B cell (primary cell): ENCODE results near the gene CST9L. TPM values are rescaled to one million over a fixed set of nuclear protein-coding genes. Genes with fewer than 3 reads are reported as not detected.

Experiments
- ATAC-seq: fragments of 200-7000 bp; cut with Tn5 transposase; one replicate; pipeline ENCODE4 v1.10.0; 2021; ENCODE audit warnings: low read depth, mild to moderate bottlenecking, moderate number of reproducible peaks, moderate library complexity
- CTCF ChIA-PET: fragments of 350-600 bp; sonication (Branson Sonifier 250); formaldehyde crosslinking; loops from one replicate; lab custom pipeline; 2021; ENCODE audit warnings: antibody characterized with exemption, inconsistent platforms; lab: Charles Lee
- POLR2A ChIA-PET: fragments of 350-600 bp; sonication (Branson Sonifier 250); formaldehyde crosslinking; loops from one replicate; lab custom pipeline; 2021; ENCODE audit warnings: antibody characterized with exemption; lab: Charles Lee
- DNase-seq: peaks from one replicate; pipeline ENCODE4 v3.0.0; 2013
- H2AFZ ChIP-seq: 2 replicates; pipeline ENCODE4 v1.6.1; 2012; ENCODE audit warnings: mild to moderate bottlenecking, low read depth, low read length; ENCODE audit not compliant: insufficient read depth, poor library complexity, severe bottlenecking
- H3K27ac ChIP-seq, 2 donors: 1 replicate in 1 of 2; 2 replicates in 1 of 2; pipeline ENCODE4 v1.5.1; 2012 to 2013; ENCODE audit warnings: low read length in 2 of 2, mild to moderate bottlenecking in 2 of 2, moderate library complexity in 1 of 2
- H3K27me3 ChIP-seq, 4 experiments: fragments of 200-600 bp in 1 of 4; sonication (generic) in 1 of 4; replicated peaks in 1 of 4; 1 replicate in 2 of 4; 2 replicates in 2 of 4; pipeline versions ENCODE4 v1.6.1 to v1.7.0; 2013 to 2016; ENCODE audit warnings: low read length in 3 of 4, mild to moderate bottlenecking in 2 of 4, mixed read lengths in 1 of 4, moderate library complexity in 1 of 4; ENCODE audit not compliant: insufficient read depth in 4 of 4, control insufficient read depth in 3 of 4; ENCODE audit errors: control extremely low read depth in 1 of 4
- H3K36me3 ChIP-seq, 2 experiments: replicated peaks in 1 of 2; 1 replicate in 1 of 2; 2 replicates in 1 of 2; pipeline versions ENCODE4 v1.6.1 to v1.7.1; 2013; ENCODE audit warnings: low read length in 1 of 2; ENCODE audit not compliant: insufficient read depth in 2 of 2, control insufficient read depth in 1 of 2; ENCODE audit errors: control extremely low read depth in 1 of 2, extremely low read depth in 1 of 2
- H3K4me1 ChIP-seq, 2 donors: fragments of 200-600 bp in 1 of 2; sonication (generic) in 1 of 2; 1 replicate in 1 of 2; 2 replicates in 1 of 2; pipeline versions ENCODE4 v1.5.1 to v1.6.1; 2013 to 2017; ENCODE audit warnings: low read length in 2 of 2; ENCODE audit not compliant: control insufficient read depth in 2 of 2, insufficient read depth in 2 of 2
- H3K4me2 ChIP-seq: replicated peaks from 2 replicates; pipeline ENCODE3; 2012; ENCODE audit warnings: mild to moderate bottlenecking, low read depth, low read length; ENCODE audit not compliant: poor library complexity, severe bottlenecking
- H3K4me3 ChIP-seq, 5 experiments: fragments of 200-600 bp in 1 of 5; sonication (generic) in 1 of 5; 1 replicate in 3 of 5; 2 replicates in 2 of 5; pipeline versions ENCODE4 v1.5.1 to v1.7.0; 2011 to 2016; ENCODE audit warnings: low read length in 4 of 5, mild to moderate bottlenecking in 4 of 5, low read depth in 2 of 5, control low read depth in 1 of 5, moderate library complexity in 1 of 5; ENCODE audit not compliant: insufficient read depth in 1 of 5; ENCODE audit errors: control extremely low read depth in 1 of 5, extremely low read depth in 1 of 5
- H3K79me2 ChIP-seq: fragments of 200-600 bp; sonication (generic); one replicate; pipeline ENCODE4 v1.6.0; 2016; ENCODE audit warnings: low read length; ENCODE audit not compliant: control insufficient read depth, insufficient read depth
- H3K9ac ChIP-seq: fragments of 200-600 bp; sonication (generic); 2 replicates; pipeline ENCODE4 v1.6.1; 2017; ENCODE audit warnings: mild to moderate bottlenecking, low read length, moderate library complexity
- H3K9me3 ChIP-seq, 3 donors: one replicate each; pipeline versions ENCODE4 v1.6.1 to v1.7.1; 2013; ENCODE audit warnings: low read length in 2 of 3; ENCODE audit not compliant: control insufficient read depth in 2 of 3, insufficient read depth in 1 of 3; ENCODE audit errors: control extremely low read depth in 1 of 3
- H4K20me1 ChIP-seq: 2 replicates; pipeline ENCODE4 v1.6.0; 2012; ENCODE audit warnings: mild to moderate bottlenecking, low read length; ENCODE audit not compliant: insufficient read depth, control insufficient read depth, poor library complexity, severe bottlenecking
- H3K27ac Mint-ChIP-seq: one replicate; pipeline ENCODE4 v1.8.0; 2021; ENCODE audit warnings: mixed read lengths
- H3K27me3 Mint-ChIP-seq: one replicate; pipeline ENCODE4 v1.8.0; 2021; ENCODE audit warnings: mixed read lengths
- H3K4me1 Mint-ChIP-seq: one replicate; pipeline ENCODE4 v1.8.0; 2021; ENCODE audit warnings: mixed read lengths
- H3K4me3 Mint-ChIP-seq: one replicate; pipeline ENCODE4 v1.8.0; 2021; ENCODE audit warnings: mixed read lengths
- H3K9me3 Mint-ChIP-seq: one replicate; pipeline ENCODE4 v1.8.0; 2022; ENCODE audit warnings: mixed read lengths; ENCODE audit not compliant: insufficient read depth
- EZH2 ChIP-seq: IDR thresholded peaks from 2 replicates; pipeline ENCODE4 v1.6.1; 2012; ENCODE audit warnings: borderline replicate concordance, low read depth, mild to moderate bottlenecking, moderate library complexity, low read length; ENCODE audit not compliant: insufficient read depth, poor library complexity, severe bottlenecking
- WGBS: methylation state at CpG from one replicate; pipeline ENCODE4 v1.1.5; 2013; ENCODE audit warnings: missing lambda C conversion rate; ENCODE audit not compliant: insufficient coverage; 5-methylcytosine and 5-hydroxymethylcytosine counted together
- intact Hi-C: fragments of 100-400 bp; cut with micrococcal nuclease; formaldehyde crosslinking; loops from one replicate; pipeline ENCODE4 v1.10.0; 2022
- polyA plus RNA-seq: library from polyadenylated mRNA; depleted of rRNA; stranded (reverse); fragments of >200 nt; gene quantifications from 2 replicates; pipeline ENCODE4 v1.2.3, GENCODE V29; 2012
- total RNA-seq, 2 donors: library from RNA; stranded (reverse); fragments of 120-200 nt in 1 of 2; gene quantifications; 1 replicate in 1 of 2; 2 replicates in 1 of 2; pipeline versions ENCODE4 v1.2.3 to v1.2.4, GENCODE V29; 2013 to 2022
- TF ChIP-seq, protein P1 (sequence below): fragments of 200-600 bp; IDR thresholded peaks from one replicate; pipeline ENCODE4 v1.8.0; 2022; ENCODE audit warnings: antibody characterized with exemption, mild to moderate bottlenecking

Gene CST9L
- total and polyA plus RNA-seq, 2 donors (not counting 1 experiment from before 2014, with no cell fraction given) = not detected

DNA sequence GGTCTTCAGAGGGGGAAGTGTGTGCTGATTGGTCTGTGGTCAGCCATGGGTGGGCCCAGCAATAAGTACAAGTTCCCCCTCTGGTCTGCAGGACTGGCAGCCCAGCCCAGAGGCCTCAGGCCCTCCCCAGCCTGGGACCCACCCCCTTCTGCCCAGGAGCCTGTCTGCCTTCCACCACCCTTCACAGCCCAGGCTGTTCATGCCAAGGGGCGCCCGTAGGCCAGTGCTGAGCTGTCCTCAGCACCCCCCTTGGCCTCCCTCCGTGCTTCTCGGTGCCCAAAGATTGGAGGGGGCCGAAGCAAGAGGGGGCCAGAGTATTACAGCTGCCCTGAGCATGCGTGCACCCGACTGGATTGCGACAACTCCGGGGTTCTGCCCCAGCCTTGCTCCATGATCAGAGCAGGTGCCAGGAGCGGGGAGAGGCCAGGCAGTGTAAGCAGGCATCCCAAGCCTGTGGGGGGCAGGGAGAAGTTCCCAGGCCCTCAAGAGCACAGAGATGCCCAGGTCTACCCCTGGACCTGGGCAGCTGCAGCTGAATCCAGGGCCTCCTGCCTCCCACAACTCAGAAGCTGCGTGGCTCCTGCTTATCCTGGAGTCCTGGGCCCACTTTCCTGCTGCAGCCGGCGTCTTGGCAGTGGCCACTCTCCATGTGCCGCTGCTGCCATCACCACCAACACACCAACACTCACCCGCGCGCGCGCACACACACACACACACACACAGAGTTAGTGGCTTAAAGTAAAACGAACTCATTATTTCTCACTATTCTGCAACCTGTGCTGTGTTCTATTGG, 33.3 kb downstream of the CST9L start:
- H3K9ac ChIP-seq = no peak overlapping the region
- no peak overlapping the region for H3K27ac ChIP-seq
- intact Hi-C loops = no loop called here
- H4K20me1 ChIP-seq = no peaks in the 10 kb centered on the region
- H2AFZ ChIP-seq = no peak overlapping the region
- Mint-ChIP-seq H3K4me1 (no peaks in the 10 kb centered on the region), H3K9me3 (peaks cover 2% of the 10 kb centered on the region), H3K27ac (no peak overlapping the region), H3K4me3 (no peak overlapping the region), H3K27me3 (peaks cover 4% of the 10 kb centered on the region)
- ChIA-PET CTCF (no interaction called here), POLR2A (no interaction called here)
- no peaks in the 10 kb centered on the region for H3K27me3 ChIP-seq
- H3K9me3 ChIP-seq = peaks cover 0 to 3% (median 0%) of the 10 kb centered on the region in 3 donors
- H3K4me2 ChIP-seq = no peak overlapping the region
- WGBS = 85% methylated on average over 19 of the region's 20 CpGs
- H3K79me2 ChIP-seq = no peaks in the 10 kb centered on the region
- TF ChIP-seq, protein P1, sequence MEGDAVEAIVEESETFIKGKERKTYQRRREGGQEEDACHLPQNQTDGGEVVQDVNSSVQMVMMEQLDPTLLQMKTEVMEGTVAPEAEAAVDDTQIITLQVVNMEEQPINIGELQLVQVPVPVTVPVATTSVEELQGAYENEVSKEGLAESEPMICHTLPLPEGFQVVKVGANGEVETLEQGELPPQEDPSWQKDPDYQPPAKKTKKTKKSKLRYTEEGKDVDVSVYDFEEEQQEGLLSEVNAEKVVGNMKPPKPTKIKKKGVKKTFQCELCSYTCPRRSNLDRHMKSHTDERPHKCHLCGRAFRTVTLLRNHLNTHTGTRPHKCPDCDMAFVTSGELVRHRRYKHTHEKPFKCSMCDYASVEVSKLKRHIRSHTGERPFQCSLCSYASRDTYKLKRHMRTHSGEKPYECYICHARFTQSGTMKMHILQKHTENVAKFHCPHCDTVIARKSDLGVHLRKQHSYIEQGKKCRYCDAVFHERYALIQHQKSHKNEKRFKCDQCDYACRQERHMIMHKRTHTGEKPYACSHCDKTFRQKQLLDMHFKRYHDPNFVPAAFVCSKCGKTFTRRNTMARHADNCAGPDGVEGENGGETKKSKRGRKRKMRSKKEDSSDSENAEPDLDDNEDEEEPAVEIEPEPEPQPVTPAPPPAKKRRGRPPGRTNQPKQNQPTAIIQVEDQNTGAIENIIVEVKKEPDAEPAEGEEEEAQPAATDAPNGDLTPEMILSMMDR = no peak
- H3K36me3 ChIP-seq = no peaks in the 10 kb centered on the region
- H3K4me3 ChIP-seq = no peak overlapping the region
- H3K4me1 ChIP-seq = no peaks in the 10 kb centered on the region
- ATAC-seq (no peak), DNase-seq (no peak)

DNA sequence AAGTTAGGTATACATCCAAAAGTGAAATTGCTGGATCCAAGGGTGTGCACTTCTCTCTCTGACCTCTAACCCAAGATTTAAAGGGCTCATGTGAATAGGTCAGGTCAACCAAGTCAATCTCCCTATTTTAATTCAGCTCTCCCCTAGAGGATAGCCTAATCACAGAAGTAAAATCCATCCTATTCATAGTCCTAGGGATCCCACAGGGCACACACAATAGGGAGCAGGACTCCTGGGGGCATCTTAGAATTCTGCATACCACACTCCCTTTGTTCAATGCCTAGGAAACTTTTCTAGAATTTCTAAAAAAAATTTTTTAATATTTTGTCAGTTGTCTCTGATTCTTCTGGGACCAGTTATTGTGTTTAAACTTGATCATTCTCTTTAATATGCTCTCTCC, 35.1 kb downstream of the CST9L start:
- no peaks in the 10 kb centered on the region for H3K4me1 Mint-ChIP-seq
- no peak for ATAC-seq
- H3K9me3 Mint-ChIP-seq = peaks cover 10% of the 10 kb centered on the region
- H2AFZ ChIP-seq = no peak overlapping the region
- no peak for DNase-seq
- H3K27ac Mint-ChIP-seq = no peak overlapping the region
- H3K4me2 ChIP-seq = no peak overlapping the region
- intact Hi-C loops = no loop called here
- H3K36me3 ChIP-seq = no peaks in the 10 kb centered on the region
- H3K27ac ChIP-seq = no peak overlapping the region
- TF ChIP-seq, protein P1 = no peak
- no peak for TF ChIP-seq EZH2
- no peak overlapping the region for H3K9ac ChIP-seq
- H3K27me3 Mint-ChIP-seq = no peaks in the 10 kb centered on the region
- no peaks in the 10 kb centered on the region for H3K79me2 ChIP-seq
- peaks cover 0 to 4% (median 0%) of the 10 kb centered on the region in 3 donors for H3K9me3 ChIP-seq
- H3K4me3 Mint-ChIP-seq = no peak overlapping the region
- no peak overlapping the region for H3K4me3 ChIP-seq
- no peaks in the 10 kb centered on the region for H3K27me3 ChIP-seq
- ChIA-PET POLR2A (no interaction called here), CTCF (no interaction called here)
- no peaks in the 10 kb centered on the region for H3K4me1 ChIP-seq
- H4K20me1 ChIP-seq = no peaks in the 10 kb centered on the region
